Inflammatory macrophage (primary cell): ENCODE data around the gene PKN3.

ENCODE experiments used
- DNase-seq, 2 donors: peaks; one replicate each; pipeline ENCODE4 v3.0.0-alpha.2; 2020 to 2022

The PKN3 gene

DNA sequence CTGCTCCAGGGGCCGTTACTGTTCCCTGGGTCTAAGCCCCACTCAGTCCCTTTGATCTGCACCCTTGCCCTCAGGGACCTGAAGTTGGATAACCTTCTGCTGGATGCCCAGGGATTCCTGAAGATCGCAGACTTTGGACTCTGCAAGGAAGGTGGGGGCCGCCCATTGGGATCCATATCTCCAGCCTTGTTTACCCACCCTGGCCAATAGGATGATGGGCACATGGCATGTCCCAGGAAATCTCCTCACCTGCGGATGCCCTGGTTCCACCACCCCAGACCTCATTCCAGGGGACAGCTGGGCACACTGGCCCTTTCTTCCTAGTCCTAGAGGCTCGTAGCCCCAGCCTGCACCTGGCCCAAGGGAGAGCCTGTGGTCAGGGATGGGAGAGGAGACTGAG lies 16.2 kb downstream of the PKN3 start:
- no peak for DNase-seq

- no peak for DNase-seq
Observed at GRCh38 chr9:128719919-128720605, 17.8 kb downstream of the PKN3 start.

DNA sequence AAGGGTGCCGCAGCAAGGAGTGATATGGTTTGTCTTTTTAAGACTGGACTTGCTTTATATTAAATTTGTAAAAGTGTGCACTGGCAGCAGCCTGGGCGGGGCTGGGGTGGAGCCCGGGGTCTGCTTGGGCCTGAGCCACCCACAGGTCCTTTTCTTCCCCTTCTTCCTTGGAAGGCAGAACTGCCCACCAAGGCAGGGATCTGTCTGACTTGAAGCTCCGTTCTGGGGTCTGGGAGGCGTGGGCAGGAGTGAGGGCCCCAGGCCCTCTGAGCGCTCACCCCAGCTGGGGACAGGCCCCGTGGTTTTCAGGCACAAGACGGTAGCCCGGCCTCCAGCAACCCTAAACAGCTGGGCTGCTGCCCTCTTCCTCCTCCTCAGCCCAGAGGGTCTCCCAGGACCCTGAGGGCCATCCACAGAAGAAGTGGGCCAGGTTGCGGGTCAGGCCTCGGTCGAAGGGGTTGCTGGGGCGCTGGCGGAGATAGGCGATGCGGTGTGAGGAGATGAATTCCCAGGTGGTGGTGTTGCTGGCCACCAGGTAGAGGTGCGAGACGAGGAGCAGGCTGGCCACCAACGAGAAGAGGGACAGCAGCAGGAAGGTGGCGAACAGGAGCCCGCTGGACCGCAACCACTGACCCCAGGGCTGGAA lies 18.7 kb downstream of the PKN3 start:
- no peak for DNase-seq

- DNase-seq = no peak
Observed at GRCh38 chr9:128721487-128722010, 19.2 kb downstream of the PKN3 start.

- no peak for DNase-seq
Observed at GRCh38 chr9:128722380-128723351, 20.4 kb downstream of the PKN3 start.

DNA sequence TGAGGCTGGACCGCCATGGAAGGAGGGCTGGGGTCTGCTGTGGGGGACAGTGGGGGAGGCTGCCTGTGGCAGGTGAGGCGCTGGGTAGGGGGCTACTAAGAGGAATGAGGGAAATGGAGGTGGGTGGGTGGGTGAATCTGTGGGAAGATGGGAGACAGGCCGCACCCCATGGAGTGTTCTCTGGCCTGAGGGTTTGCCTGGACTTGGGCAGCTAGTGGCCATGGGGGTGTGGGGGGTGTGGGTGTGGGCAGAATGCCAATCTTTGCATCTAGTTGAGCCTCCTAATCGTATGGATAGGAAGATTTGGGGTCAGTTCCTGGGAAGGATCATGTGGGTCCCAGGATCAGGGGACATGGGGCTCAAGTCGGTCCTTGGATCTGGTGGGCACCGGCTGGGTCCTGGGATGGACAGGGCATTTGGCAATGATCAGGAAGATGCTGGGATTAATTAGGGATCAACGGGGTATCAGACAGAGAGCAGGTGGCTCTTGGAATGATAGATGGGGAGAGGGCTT lies 21.1 kb downstream of the PKN3 start:
- DNase-seq = no peak

- DNase-seq = peak; percentile 98 to 99
Observed at GRCh38 chr9:128723866-128724743, 21.8 kb downstream of the PKN3 start, which contains the start of gene ZDHHC12. ZDHHC12 (minus strand) TSS chr9:128724127; CDS start chr9:128724093, 34 bp downstream.

DNA sequence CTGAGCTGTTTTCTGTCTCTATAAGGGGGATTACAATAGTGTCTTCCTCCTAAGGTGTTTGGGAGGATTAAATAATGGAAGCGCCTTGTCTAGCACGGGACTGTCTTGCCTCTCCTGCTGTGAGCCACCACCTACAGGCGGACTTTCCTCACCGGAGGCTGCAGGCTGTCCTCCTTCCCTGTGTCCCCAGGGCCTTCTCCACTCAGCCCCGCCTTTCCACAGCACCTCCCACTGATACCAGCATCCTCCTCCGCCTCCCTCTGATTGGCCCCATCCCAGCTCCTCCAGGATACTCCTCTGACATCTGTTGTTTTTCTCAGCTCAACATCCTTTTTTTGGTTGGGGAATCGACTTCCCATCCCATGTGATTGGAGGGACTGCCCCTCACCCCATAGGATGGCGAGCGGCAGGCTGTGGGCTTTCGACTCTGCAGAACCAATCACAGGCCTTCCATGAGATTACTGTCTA lies 22.5 kb downstream of the PKN3 start:
- peak; percentile 75 to 76 for DNase-seq

DNA sequence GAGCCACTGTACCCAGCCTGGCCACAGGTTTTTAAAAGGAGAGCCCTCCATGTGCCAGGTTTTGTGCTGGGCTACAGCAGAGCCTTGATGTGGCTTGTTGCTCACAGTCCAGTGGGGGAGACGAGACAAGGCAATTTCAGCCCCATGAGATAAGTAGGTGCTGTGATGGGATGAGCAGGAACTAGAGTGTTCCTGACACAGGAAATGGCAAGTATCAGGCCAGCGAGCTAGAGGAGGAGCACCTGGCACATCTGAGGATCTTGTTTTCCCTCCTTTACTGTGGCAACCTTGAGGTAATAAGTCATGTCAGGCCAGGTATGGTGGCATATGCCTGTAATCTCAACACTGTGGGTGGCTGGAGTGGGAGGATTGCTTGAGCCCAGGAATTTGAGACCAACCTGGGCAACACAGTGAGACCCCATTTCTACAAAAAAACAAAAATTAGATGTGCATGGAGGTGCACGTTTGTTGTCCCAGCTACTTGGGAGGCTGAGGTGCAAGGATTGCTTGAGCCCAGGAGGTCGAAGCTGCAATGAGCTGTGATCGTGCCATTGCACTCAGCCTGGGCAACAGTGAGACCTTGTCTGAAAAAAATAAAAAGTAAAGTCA lies 25.4 kb downstream of the PKN3 start:
- no peak for DNase-seq

GRCh38 chr9:128728298-128728697 lies 26.0 kb downstream of the PKN3 start:
- DNase-seq = no peak

- DNase-seq = no peak
Observed at GRCh38 chr9:128729302-128729701, 27.0 kb downstream of the PKN3 start.

- no peak for DNase-seq
Observed at GRCh38 chr9:128729766-128730517, 27.6 kb downstream of the PKN3 start.

- DNase-seq = no peak
Observed at GRCh38 chr9:128731093-128731492, 28.8 kb downstream of the PKN3 start.

GRCh38 chr9:128731691-128732090 lies 29.4 kb downstream of the PKN3 start:
- DNase-seq = no peak

DNA sequence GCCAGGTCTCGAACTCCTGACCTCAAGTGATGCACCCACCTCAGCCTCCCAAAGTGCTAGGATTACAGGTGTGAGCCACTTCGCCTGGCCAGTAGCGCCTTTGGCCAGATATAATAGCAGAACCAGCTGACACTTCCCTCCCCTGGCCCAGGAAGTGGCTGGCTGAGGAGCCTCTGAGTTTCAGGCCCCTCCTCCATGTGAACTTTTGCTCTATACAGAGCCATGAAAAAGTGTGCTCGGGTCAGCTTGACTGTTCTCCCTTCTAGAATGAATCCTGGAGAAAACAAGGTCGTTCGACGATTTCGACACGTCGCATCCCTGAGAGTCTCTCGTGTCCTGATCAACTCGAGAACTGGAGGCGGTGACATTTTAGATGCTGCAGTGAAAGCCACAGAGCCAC lies 30.3 kb downstream of the PKN3 start:
- DNase-seq = no peak

DNA sequence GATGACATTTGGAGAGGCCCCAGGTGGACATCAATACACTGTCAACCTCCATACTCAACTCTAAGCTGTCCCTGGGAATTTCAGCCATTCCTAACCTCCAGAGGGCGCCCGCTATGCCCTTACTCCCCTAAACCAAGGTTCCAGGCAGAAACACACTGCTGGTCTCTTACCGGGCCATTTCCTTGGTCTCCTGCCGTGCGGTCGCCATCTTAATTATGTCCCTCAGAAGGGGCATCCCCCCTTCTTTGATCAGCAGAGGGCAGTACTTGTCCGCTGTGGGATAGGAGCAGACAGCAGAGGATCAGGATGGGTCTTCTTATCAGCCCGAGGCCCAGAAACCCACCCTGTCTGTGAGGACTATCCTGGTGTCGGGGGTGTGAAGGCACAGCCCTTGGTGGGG lies 31.0 kb downstream of the PKN3 start:
- peak; percentile 59 to 65 for DNase-seq

GRCh38 chr9:128735373-128735772 lies 33.1 kb downstream of the PKN3 start:
- DNase-seq = no peak

DNA sequence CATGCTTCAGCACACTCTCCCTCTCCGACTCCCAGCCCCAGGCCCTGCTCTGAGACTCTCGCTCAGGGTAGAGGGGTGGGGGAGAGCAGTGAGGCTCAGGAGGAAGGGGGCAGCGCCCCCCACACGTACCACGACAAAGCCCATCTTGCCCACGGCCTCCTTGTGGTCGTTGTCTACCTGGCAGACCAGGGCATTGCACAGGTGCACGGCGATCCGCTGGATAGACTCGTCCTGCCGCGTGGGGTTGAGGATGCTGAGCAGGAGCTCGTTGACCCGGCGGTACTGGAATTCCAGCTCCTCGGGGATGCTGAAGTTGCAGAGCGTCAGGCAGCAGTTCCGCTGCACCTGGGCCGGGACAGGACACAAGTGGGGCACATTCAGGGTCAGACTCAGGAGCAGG lies 40.1 kb downstream of the PKN3 start:
- no peak for DNase-seq

- no peak for DNase-seq
Observed at GRCh38 chr9:128743421-128743820, 41.1 kb downstream of the PKN3 start.

GRCh38 chr9:128747241-128747640 lies 44.9 kb downstream of the PKN3 start:
- DNase-seq = no peak
